Choroid plexus epithelial cell (primary cell): ENCODE data around the gene PRKAR2B.

Source experiments
- DNase-seq: peaks from one replicate; pipeline ENCODE4 v3.0.0-alpha.2; 2010; ENCODE audit warnings: low read depth
- H3K4me3 ChIP-seq: 2 replicates; pipeline ENCODE4 v1.5.1; 2011; ENCODE audit warnings: low read depth, mild to moderate bottlenecking, control low read depth, low read length, moderate library complexity
- CTCF ChIP-seq: conservative IDR thresholded peaks from 2 replicates; pipeline ENCODE4 v1.5.1; 2011; ENCODE audit warnings: low read depth, mild to moderate bottlenecking, control low read depth, inconsistent platforms, low read length, moderate library complexity

The PRKAR2B gene

GRCh38 chr7:107026166-107026565 lies 18.3 kb upstream of the PRKAR2B start:
- no peak for DNase-seq
- no peak overlapping the region for H3K4me3 ChIP-seq
- TF ChIP-seq CTCF: no peak

- TF ChIP-seq CTCF: no peak
- no peak for DNase-seq
- H3K4me3 ChIP-seq: no peak overlapping the region
These were observed 17.3 kb upstream of the PRKAR2B start for GRCh38 chr7:107027208-107027607.

GRCh38 chr7:107029061-107029763 lies 15.3 kb upstream of the PRKAR2B start:
- H3K4me3 ChIP-seq: no peak overlapping the region
- TF ChIP-seq CTCF: no peak
- peak; percentile 34 for DNase-seq

DNA sequence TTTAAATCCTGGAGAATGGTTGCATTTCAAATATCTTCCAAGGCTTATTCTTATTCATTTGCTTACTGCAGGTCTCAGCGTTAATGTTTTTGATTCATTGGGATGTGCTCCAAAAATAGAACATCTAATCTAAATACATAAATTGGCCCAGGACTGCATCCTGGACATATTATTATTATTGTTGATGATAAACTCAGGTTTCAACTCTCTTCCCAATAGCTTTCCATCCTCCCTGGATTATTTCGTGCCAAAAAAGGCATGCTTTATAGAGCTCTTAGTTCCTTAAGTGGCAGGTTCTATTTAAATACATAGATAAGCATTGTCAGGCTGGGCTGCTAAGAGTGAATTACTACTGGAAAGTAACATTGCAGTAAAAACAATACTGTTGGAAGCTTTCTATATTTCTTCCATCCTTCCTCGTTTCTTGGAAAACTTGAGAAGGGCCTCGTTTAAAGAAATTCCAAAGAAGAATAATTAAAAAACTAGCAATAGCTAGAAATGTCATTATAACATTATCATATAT lies 14.7 kb upstream of the PRKAR2B start:
- no peak for TF ChIP-seq CTCF
- DNase-seq: no peak
- H3K4me3 ChIP-seq: no peak overlapping the region

DNA sequence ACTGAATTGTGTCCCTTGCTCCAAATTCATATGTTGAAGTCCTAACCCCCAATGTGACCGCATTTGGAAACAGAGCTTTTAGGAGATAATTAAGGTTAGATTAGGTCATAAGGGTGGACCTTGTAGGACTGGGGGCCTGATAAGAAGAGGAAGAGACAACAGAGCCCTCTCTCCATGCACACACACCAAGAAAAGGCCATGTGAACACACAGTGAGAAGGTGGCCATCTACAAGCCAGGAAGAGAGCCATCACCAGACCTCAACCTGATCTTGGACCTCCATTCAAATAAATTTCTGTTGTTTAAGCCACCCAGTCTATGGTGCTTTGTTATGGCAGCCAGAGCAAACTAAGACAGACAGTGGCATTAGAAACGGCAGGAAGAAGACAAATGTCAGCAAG lies 12.5 kb upstream of the PRKAR2B start:
- DNase-seq: no peak
- no peak for TF ChIP-seq CTCF
- H3K4me3 ChIP-seq: no peak overlapping the region

DNA sequence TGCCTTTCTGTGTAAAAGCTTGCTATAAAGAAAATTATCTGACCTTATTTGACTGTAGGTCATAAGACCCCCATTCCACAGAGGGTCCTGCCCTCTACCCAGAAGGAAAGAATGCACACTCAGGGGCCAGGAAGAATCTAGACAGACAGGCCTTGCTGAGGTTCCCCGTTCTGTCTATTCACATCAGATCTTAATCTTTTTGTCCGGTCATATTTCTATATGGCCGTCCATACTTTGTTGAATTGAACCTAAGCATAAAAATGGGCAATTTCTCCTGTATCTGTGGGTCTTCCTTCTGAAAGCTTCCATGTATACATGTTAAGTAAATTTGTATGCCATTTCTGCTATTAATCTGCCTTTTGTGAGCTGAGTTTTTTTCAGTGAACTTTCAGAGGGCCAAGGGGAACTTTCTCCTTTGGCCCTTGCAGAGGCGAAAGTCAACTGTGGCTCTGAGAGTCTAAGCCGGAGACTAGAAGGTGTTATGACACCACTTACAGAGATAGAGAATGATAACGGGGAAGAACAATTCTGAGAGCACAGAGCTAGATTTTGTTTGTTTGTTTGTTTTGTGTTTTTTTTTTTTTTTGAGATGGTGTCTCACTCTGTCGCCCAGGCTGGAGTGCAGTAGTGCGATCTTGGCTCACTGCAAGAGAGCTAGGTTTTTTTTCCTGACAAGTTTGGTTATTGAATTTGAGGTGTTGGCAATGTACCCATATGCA lies 11.6 kb upstream of the PRKAR2B start:
- no peak for DNase-seq
- no peak for TF ChIP-seq CTCF
- no peak overlapping the region for H3K4me3 ChIP-seq
